Aorta (tissue), 5 donors: ENCODE data around the gene GPR37. TPM values are rescaled to one million over a fixed set of nuclear protein-coding genes. Genes with fewer than 3 reads are reported as not detected.

Experiments
- ATAC-seq: fragments of 200-7000 bp; cut with Tn5 transposase; one replicate; pipeline ENCODE4 v1.9.1; 2022; ENCODE audit warnings: moderate library complexity; ENCODE audit not compliant: low FRiP score
- DNase-seq, 2 donors: peaks; one replicate each; pipeline ENCODE4 v3.0.0-alpha.2; 2020
- H3K27ac ChIP-seq, 2 donors: one replicate each; pipeline ENCODE4 v1.5.1; 2013; ENCODE audit warnings: low read length in 2 of 2, mild to moderate bottlenecking in 2 of 2, moderate library complexity in 2 of 2, control low read depth in 1 of 2, inconsistent platforms in 1 of 2, low read depth in 1 of 2
- H3K27me3 ChIP-seq, 2 donors: one replicate each; pipeline ENCODE4 v1.6.1; 2013; ENCODE audit warnings: control low read depth in 1 of 2, low read length in 1 of 2, mild to moderate bottlenecking in 1 of 2, moderate library complexity in 1 of 2; ENCODE audit not compliant: insufficient read depth in 2 of 2, control insufficient read depth in 1 of 2
- H3K36me3 ChIP-seq, 2 donors: one replicate each; pipeline ENCODE4 v1.6.1; 2013; ENCODE audit warnings: control low read depth in 1 of 2, low read length in 1 of 2, mild to moderate bottlenecking in 1 of 2; ENCODE audit not compliant: insufficient read depth in 2 of 2, control insufficient read depth in 1 of 2
- H3K4me1 ChIP-seq, 2 donors: one replicate each; pipeline ENCODE4 v1.6.1; 2013; ENCODE audit warnings: low read length in 2 of 2, control low read depth in 1 of 2, mild to moderate bottlenecking in 1 of 2, moderate library complexity in 1 of 2; ENCODE audit not compliant: insufficient read depth in 2 of 2, control insufficient read depth in 1 of 2
- H3K4me3 ChIP-seq, 2 donors: one replicate each; pipeline ENCODE4 v1.5.1; 2013; ENCODE audit warnings: low read length in 2 of 2, control low read depth in 1 of 2, mild to moderate bottlenecking in 1 of 2
- H3K9me3 ChIP-seq: one replicate; pipeline ENCODE4 v1.6.1; 2013; ENCODE audit warnings: mild to moderate bottlenecking, low read length; ENCODE audit not compliant: control insufficient read depth
- WGBS, 2 donors: extraction: QIAGEN DNeasy Blood & Tissue Kit; methylation state at CpG; one replicate each; pipeline ENCODE4 v1.1.7; 2013; 5-methylcytosine and 5-hydroxymethylcytosine counted together
- intact Hi-C, 2 donors: fragments of 100-400 bp; cut with DNase I; formaldehyde crosslinking; loops; one replicate each; pipeline versions ENCODE4 v1.14.2 to v1.15.0; 2022
- polyA plus RNA-seq, 2 donors: library from polyadenylated mRNA; stranded (reverse); fragments of 200-250 nt; gene quantifications; one replicate each; pipeline ENCODE4 v1.2.3, GENCODE V29; 2013
- total RNA-seq, 2 donors: library from RNA; stranded (reverse); fragmentation: NEBNext Ultra II Directional; extraction: Animal tissue kit (Norgen Biotek cat#: 25700); gene quantifications; one replicate each; pipeline ENCODE4 v1.2.1, GENCODE V29; 2021
- donor health status: healthy with polysubstance abuse.
- donor health status: Bipolar disorder and iron deficiency.
- donor health status: DM: no; HTN: no; CAD: no.
- donor health status: DM: no; HTN: no; CAD: no.
- donor health status: DM: yes; HTN: yes; CAD: no.

Gene GPR37
- total and polyA plus RNA-seq, 4 donors: 0.31 to 0.99 (median 0.51) TPM

- Histone ChIP-seq H3K27me3 (no peaks in the 10 kb centered on the region), H3K27ac (no peak overlapping the region), H3K4me3 (no peak overlapping the region), H3K4me1 (no peaks in the 10 kb centered on the region), H3K9me3 (no peaks in the 10 kb centered on the region), H3K36me3 (no peaks in the 10 kb centered on the region)
- DNase-seq: no peak
- ATAC-seq: no peak
- intact Hi-C loops: no loop called here
Measured at GRCh38 chr7:124775422-124775821, 9.8 kb upstream of the GPR37 start.

GRCh38 chr7:124773938-124774337 lies 8.3 kb upstream of the GPR37 start:
- Histone ChIP-seq H3K36me3 (no peaks in the 10 kb centered on the region), H3K4me1 (no peaks in the 10 kb centered on the region), H3K27me3 (no peaks in the 10 kb centered on the region), H3K4me3 (no peak overlapping the region), H3K9me3 (no peaks in the 10 kb centered on the region), H3K27ac (no peak overlapping the region)
- no peak for ATAC-seq
- 94 to 95% methylated on average over 4 of the region's 4 CpGs for WGBS, 2 donors
- intact Hi-C loops: no loop called here
- no peak for DNase-seq

- no peak overlapping the region for H3K27ac ChIP-seq
- no peaks in the 10 kb centered on the region for H3K9me3 ChIP-seq
- H3K27me3 ChIP-seq: no peaks in the 10 kb centered on the region
- H3K36me3 ChIP-seq: no peaks in the 10 kb centered on the region
- DNase-seq: no peak
- intact Hi-C loops: no loop called here
- ATAC-seq: no peak
- WGBS, 2 donors: 91 to 93% methylated on average over 3 of the region's 3 CpGs
- H3K4me3 ChIP-seq: no peak overlapping the region
- no peaks in the 10 kb centered on the region for H3K4me1 ChIP-seq
Measured at GRCh38 chr7:124773339-124773738, 7.7 kb upstream of the GPR37 start.

DNA sequence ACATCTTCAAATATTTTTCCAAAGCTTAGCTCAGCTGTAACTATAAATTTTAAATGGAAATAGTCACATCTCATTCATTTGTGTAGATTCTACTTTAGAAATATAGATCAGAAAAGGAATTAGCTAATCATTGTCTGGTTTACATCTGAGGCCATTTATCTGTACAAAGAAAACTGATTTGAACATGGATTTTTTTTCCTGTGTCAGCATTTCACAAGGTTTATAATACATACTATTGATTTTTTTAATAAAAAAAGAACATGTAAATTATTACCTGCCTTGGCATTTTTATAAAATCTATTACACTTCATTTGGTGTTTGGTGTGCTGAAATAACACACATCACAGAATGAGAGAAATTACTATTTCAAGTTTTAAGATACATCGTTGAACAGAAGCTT lies 3.5 kb upstream of the GPR37 start:
- Histone ChIP-seq H3K4me1 (no peaks in the 10 kb centered on the region), H3K27ac (no peak overlapping the region), H3K36me3 (no peaks in the 10 kb centered on the region), H3K4me3 (no peak overlapping the region), H3K27me3 (no peaks in the 10 kb centered on the region), H3K9me3 (no peaks in the 10 kb centered on the region)
- WGBS, 2 donors: 87 to 92% methylated on average over 1 of the region's 1 CpG
- intact Hi-C loops: loop anchor here in 1 of 2 donors (5.0 kb wide), 1 partner anchor 57 kb away; no protein-coding TSS in a partner anchor
- no peak for DNase-seq
- no peak for ATAC-seq

DNA sequence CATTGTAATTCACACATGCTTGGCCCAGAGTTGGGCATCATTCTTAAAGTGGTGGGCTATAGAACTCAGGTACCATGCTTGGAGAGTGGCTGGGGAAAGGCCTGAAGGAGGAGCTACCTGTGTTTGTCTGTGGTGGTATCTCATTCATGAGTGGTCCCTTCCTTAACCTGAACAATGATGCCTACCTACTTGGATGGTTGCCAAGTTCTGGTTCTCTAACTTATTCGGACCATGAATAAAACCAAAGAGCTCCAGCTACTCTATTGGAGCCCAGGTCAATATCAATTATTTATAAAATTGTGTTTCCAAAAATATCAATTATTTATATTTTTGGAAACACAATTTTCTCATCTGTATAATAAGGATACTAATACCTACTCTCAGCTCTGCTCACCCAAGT lies 2.9 kb upstream of the GPR37 start:
- intact Hi-C loops: loop anchor here in 1 of 2 donors (5.0 kb wide), 1 partner anchor 56 kb away; no protein-coding TSS in a partner anchor
- no peak for ATAC-seq

DNA sequence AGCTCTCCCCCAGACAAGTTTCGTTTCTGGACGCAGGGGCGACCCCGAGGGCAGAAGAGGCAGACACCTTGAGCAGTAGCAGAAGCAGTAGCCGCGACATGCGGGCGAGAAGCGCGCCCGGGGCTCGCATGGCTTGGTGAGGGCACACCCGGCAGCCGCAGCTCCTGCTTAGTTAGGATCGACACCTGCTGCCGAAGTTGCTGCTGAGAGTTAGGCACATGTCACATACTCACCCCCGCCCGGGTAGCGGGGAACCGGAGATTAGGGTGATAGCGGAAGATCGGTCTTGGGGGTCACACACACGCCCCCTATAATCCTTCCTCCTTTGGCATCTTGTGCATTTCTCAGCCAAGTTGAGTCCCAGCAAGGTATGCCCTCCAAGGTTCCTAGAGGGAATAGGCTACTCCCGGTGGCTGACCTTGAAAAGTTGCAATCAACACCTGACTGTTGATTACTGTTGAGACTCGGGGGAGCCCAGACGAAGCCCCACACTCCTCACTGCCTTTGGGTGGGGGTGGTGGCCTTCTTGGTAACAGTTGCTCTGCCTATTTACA lies 668 bp downstream of the GPR37 start:
- H3K27me3 ChIP-seq: no peaks in the 10 kb centered on the region
- H3K4me3 ChIP-seq: peak overlapping the region; percentile 14 to 68
- H3K9me3 ChIP-seq: no peaks in the 10 kb centered on the region
- ATAC-seq (peak; percentile 53), DNase-seq (peak in 1 of 2 donors; percentile 74)
- intact Hi-C loops: loop anchor here in 1 of 2 donors (5.0 kb wide), 1 partner anchor 53 kb away; no protein-coding TSS in a partner anchor
- H3K27ac ChIP-seq: no peak overlapping the region
- 1% methylated on average over 26 of the region's 26 CpGs for WGBS, 2 donors
- no peaks in the 10 kb centered on the region for H3K36me3 ChIP-seq
- H3K4me1 ChIP-seq: no peaks in the 10 kb centered on the region

More for the DNA sequence above, 2.9 kb upstream of the GPR37 start:
- WGBS, 2 donors: 48 to 64% methylated on average over 1 of the region's 1 CpG
- no peaks in the 10 kb centered on the region for H3K36me3 ChIP-seq
- no peaks in the 10 kb centered on the region for H3K27me3 ChIP-seq
- H3K4me3 ChIP-seq: no peak overlapping the region
- DNase-seq: no peak
- no peaks in the 10 kb centered on the region for H3K9me3 ChIP-seq
- H3K4me1 ChIP-seq: no peaks in the 10 kb centered on the region
- H3K27ac ChIP-seq: no peak overlapping the region

DNA sequence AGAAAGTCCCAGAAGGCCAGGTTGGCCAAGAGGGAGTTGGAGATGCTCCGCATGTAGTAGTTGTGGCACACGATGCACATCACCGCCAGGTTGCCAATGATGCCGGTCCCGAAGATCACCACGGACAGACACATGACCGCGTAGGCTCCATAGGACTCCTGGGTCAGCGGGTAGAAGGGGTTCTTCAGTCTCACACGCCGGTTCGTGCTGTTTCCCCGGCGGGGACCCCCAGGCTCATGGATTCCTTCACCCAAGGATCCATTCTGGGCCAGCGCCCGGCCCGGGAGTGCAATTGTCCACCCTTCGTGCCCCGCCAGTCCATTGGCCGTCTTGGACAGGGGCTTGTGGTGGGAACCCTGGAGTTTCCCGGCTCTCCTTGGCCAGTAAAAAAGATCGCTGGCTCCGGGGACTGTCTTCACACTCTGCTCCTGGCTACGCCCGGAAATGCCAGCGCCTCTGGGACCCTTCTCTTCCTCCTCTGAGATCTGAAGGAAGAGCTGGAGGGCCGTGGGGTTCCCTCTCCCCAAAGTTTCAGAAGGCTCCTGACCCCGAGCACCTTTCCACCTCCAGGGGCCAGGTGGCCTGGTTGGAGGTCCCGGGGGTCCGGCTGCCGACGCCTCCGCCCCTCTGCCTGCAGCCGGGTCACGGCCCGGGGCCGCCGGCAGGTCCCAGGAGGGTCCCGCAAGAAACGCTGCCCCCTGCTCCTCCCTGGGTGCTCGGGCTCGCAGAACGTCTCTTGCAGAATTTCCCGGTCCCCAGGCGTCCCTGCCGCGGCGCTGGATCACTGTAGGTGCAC lies 1.3 kb downstream of the GPR37 start:
- ATAC-seq (no peak), DNase-seq (peak in 1 of 2 donors; percentile 63)
- no peaks in the 10 kb centered on the region for H3K36me3 ChIP-seq
- no peaks in the 10 kb centered on the region for H3K27me3 ChIP-seq
- H3K9me3 ChIP-seq: no peaks in the 10 kb centered on the region
- intact Hi-C loops: no loop called here
- 16 to 17% methylated on average over 48 of the region's 48 CpGs for WGBS, 2 donors
- peak overlapping the region; percentile 14 to 68 for H3K4me3 ChIP-seq
- H3K4me1 ChIP-seq: no peaks in the 10 kb centered on the region
- no peak overlapping the region for H3K27ac ChIP-seq

GRCh38 chr7:124762611-124763143 lies 2.9 kb downstream of the GPR37 start:
- Histone ChIP-seq H3K27ac (no peak overlapping the region), H3K9me3 (no peaks in the 10 kb centered on the region), H3K36me3 (no peaks in the 10 kb centered on the region), H3K4me1 (no peaks in the 10 kb centered on the region), H3K4me3 (peak overlapping the region in 1 of 2 donors; percentile 24), H3K27me3 (no peaks in the 10 kb centered on the region)
- intact Hi-C loops: no loop called here
- DNase-seq (no peak), ATAC-seq (no peak)
- 15 to 16% methylated on average over 4 of the region's 4 CpGs for WGBS, 2 donors
